Measurements from ENCODE around the gene ZNF664.

GRCh38 chr12:123992118-123992825 lies 19.3 kb downstream of the ZNF664 start:
- TF ChIP-seq EZH2 (IDR thresholded peaks at IDR 0.05; ENCODE audit: insufficient read depth, poor library complexity, severe bottlenecking) (no peak), EZH2phosphoT487 (IDR thresholded peaks at IDR 0.05; ENCODE audit: insufficient read depth, low read depth) (no peak)

All from GM23248 (cell line).